HEK293T (cell line): Measurements from ENCODE around the gene ATR.
"Not testable (repeated sequence)": the region's sequence is repeated elsewhere in the genome, so short reads cannot be mapped to it uniquely, and the experiment has no call there.

Experiments
- CTCF ChIA-PET: fragments of 350-600 bp; formaldehyde crosslinking; extraction: SDS; loops from one replicate; lab custom pipeline; 2021; ENCODE audit warnings: antibody characterized with exemption, inconsistent platforms; lab: Yijun Ruan, JAX
- POLR2A ChIA-PET: fragments of 350-600 bp; formaldehyde crosslinking; extraction: SDS; loops from one replicate; lab custom pipeline; 2020; ENCODE audit warnings: antibody characterized with exemption, inconsistent platforms; lab: Yijun Ruan, JAX
- DNase-seq: peaks from one replicate; pipeline ENCODE4 v3.0.0; 2012; ENCODE audit warnings: mixed read lengths; ENCODE audit errors: extremely low spot score
- ARNT ChIP-seq: fragments of 450-650 bp; IDR thresholded peaks from 2 replicates; pipeline ENCODE4 v1.6.1; 2017; ENCODE audit warnings: mild to moderate bottlenecking
- BHLHE40 ChIP-seq: fragments of 450-650 bp; IDR thresholded peaks from 2 replicates; pipeline ENCODE4 v1.6.1; 2016; ENCODE audit warnings: mild to moderate bottlenecking, moderate library complexity, borderline replicate concordance
- CTBP1 ChIP-seq: fragments of 450-650 bp; IDR thresholded peaks from 2 replicates; pipeline ENCODE4 v1.6.1; 2016; ENCODE audit warnings: borderline replicate concordance
- ELF4 ChIP-seq: fragments of 450-650 bp; IDR thresholded peaks from 2 replicates; pipeline ENCODE4 v1.6.1; 2017; ENCODE audit warnings: antibody characterized with exemption
- FOXA1 ChIP-seq: fragments of 450-650 bp; IDR thresholded peaks from 2 replicates; pipeline ENCODE4 v1.6.1; 2016; ENCODE audit warnings: mild to moderate bottlenecking
- FOXK2 ChIP-seq: fragments of 450-650 bp; IDR thresholded peaks from 2 replicates; pipeline ENCODE4 v1.6.1; 2016; ENCODE audit warnings: mild to moderate bottlenecking
- FOXM1 ChIP-seq: fragments of 450-650 bp; IDR thresholded peaks from 2 replicates; pipeline ENCODE4 v1.6.1; 2017; ENCODE audit warnings: mild to moderate bottlenecking, borderline replicate concordance
- HDGF ChIP-seq: fragments of 450-650 bp; IDR thresholded peaks from 2 replicates; pipeline ENCODE4 v1.6.1; 2017; ENCODE audit warnings: antibody characterized with exemption, borderline replicate concordance
- L3MBTL2 ChIP-seq: fragments of 450-650 bp; conservative IDR thresholded peaks from 2 replicates; pipeline ENCODE4 v1.6.1; 2016; ENCODE audit warnings: mild to moderate bottlenecking
- LEF1 ChIP-seq: fragments of 450-650 bp; IDR thresholded peaks from 2 replicates; pipeline ENCODE4 v1.6.1; 2017; ENCODE audit warnings: mild to moderate bottlenecking, borderline replicate concordance
- NFRKB ChIP-seq: fragments of 450-650 bp; IDR thresholded peaks from 2 replicates; pipeline ENCODE4 v1.6.1; 2016; ENCODE audit warnings: mild to moderate bottlenecking, moderate library complexity
- SP1 ChIP-seq: fragments of 450-650 bp; IDR thresholded peaks from 2 replicates; pipeline ENCODE4 v1.6.1; 2017
- SUZ12 ChIP-seq: fragments of 450-650 bp; IDR thresholded peaks from 2 replicates; pipeline ENCODE4 v1.6.1; 2016; ENCODE audit warnings: mild to moderate bottlenecking
- TARDBP ChIP-seq: fragments of 450-650 bp; IDR thresholded peaks from 2 replicates; pipeline ENCODE4 v1.6.1; 2016
- ZNF384 ChIP-seq: fragments of 450-650 bp; IDR thresholded peaks from 2 replicates; pipeline ENCODE4 v1.6.1; 2016
- TF ChIP-seq, protein P1 (sequence below): fragments of 450-650 bp; IDR thresholded peaks from 2 replicates; pipeline ENCODE4 v1.6.1; 2016

Gene ATR

DNA sequence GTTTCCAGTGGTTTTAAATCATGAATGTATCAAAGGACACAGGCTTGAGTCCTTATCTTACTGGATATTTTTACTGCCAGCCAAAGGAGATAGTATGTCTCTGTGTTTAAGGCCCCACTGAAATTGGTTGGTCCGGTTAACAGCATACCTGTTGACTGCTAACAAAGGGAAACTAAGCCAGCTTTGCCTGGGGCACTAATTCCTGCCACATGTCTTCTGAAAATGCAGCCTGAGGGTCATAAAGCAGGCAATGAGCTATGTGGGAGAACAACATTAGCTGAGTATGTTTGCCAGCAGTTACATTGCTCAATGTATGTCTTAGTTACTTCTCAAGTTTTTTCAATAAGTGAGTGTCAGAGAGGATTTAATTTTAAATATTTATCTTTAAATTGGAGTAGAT lies 30.1 kb upstream of the ATR start:
- DNase-seq, result no peak
- TF ChIP-seq ARNT (no peak), HDGF (no peak), ZNF384 (no peak), TARDBP (no peak), SUZ12 (no peak), FOXK2 (no peak), BHLHE40 (no peak), FOXM1 (no peak), CTBP1 (no peak), SP1 (no peak), LEF1 (no peak), ELF4 (no peak), L3MBTL2 (no peak), NFRKB (no peak), FOXA1 (no peak)
- TF ChIP-seq, protein P1, sequence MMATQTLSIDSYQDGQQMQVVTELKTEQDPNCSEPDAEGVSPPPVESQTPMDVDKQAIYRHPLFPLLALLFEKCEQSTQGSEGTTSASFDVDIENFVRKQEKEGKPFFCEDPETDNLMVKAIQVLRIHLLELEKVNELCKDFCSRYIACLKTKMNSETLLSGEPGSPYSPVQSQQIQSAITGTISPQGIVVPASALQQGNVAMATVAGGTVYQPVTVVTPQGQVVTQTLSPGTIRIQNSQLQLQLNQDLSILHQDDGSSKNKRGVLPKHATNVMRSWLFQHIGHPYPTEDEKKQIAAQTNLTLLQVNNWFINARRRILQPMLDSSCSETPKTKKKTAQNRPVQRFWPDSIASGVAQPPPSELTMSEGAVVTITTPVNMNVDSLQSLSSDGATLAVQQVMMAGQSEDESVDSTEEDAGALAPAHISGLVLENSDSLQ, result no peak
- ChIA-PET CTCF (no interaction called here), POLR2A (interaction anchor here (1.1 to 1.6 kb wide), 3 partner anchors 10 to 16 kb away, joined by 4 to 6 read pairs (median 4); partner anchors contain the start of gene PLS1)

DNA sequence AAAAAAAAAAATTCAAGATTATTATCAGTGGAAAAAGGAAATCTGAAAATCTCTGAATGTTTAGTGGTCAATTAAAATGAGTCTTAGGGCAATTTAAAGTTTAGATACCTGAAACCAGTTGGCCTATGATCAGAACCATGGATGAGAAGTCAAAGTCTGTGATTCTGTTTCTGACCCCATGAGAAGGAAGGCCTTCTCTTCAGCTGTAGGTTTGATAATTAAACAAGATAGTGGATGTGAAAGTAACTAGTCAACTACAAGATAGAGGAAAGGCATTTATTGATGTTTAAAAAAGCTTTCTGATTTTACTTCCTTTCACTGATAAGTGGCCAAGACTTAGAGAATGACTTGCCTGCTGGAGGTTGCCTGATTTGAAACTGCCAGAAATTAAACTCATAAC lies 26.4 kb upstream of the ATR start:
- DNase-seq, result no peak
- CTCF ChIA-PET, result no interaction called here
- TF ChIP-seq ARNT, result no peak
- TF ChIP-seq ELF4, result no peak
- TF ChIP-seq FOXK2, result no peak
- TF ChIP-seq LEF1, result no peak
- no peak for TF ChIP-seq FOXM1
- no peak for TF ChIP-seq HDGF
- TF ChIP-seq TARDBP, result no peak
- no peak for TF ChIP-seq ZNF384
- TF ChIP-seq SUZ12, result no peak
- TF ChIP-seq L3MBTL2, result no peak
- TF ChIP-seq, protein P1, result no peak
- TF ChIP-seq SP1, result no peak
- no peak for TF ChIP-seq BHLHE40
- TF ChIP-seq CTBP1, result no peak
- no peak for TF ChIP-seq NFRKB
- no peak for TF ChIP-seq FOXA1
- POLR2A ChIA-PET, result no interaction called here

GRCh38 chr3:142603386-142603705 lies 24.8 kb upstream of the ATR start:
- CTCF ChIA-PET, DNase-seq: not testable (repeated sequence)
- POLR2A ChIA-PET, result interaction anchor here (1.0 kb wide), 1 partner anchor 120 kb away, joined by 3 read pairs; the partner anchor contains the start of gene TRPC1

DNA sequence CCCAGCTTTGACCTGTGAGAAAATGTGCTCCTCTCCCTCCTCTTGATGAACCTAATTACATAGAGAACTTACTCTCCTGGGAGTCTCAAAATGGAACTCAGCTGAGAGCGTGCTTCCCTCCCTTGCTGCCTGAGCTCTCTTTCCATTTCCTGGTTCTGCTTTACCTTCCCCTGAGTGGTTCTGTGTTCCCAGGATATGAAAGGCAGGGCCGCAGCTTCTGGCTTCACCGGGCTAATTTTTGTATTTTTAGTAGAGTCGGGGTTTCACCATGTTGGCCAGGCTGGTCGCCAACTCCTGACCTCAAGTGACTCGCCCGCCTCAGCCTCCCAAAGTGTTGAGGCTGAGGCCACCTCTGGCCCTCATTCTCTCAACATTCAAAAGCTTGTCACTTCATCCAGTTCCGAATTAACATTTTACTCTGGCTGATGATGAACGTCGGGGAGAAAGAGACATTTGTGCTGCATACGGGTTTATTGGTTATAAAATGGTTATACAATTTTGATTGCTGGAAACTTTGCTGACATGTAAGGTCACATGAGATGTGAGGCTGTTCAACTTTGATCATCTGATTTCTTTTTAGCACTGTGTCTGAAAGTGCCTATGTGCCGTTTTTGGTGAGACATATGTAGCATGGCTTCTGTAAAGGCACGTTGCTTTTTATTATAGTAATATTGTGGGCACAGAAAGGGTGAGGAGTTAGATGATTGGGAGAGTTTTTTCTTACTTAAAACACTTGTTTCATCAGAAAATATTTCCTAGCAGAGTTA lies 24.3 kb upstream of the ATR start:
- POLR2A ChIA-PET, result interaction anchor here (1.0 kb wide), 1 partner anchor 121 kb away, joined by 3 read pairs; the partner anchor contains the start of gene TRPC1
- TF ChIP-seq CTBP1 (no peak), HDGF (no peak), TARDBP (no peak), L3MBTL2 (no peak), LEF1 (no peak), FOXK2 (no peak), ELF4 (no peak), BHLHE40 (no peak), FOXM1 (no peak), ARNT (no peak), FOXA1 (no peak), SUZ12 (no peak), NFRKB (no peak), ZNF384 (no peak), SP1 (no peak)
- TF ChIP-seq, protein P1, result no peak
- no peak for DNase-seq
- CTCF ChIA-PET, result no interaction called here

DNA sequence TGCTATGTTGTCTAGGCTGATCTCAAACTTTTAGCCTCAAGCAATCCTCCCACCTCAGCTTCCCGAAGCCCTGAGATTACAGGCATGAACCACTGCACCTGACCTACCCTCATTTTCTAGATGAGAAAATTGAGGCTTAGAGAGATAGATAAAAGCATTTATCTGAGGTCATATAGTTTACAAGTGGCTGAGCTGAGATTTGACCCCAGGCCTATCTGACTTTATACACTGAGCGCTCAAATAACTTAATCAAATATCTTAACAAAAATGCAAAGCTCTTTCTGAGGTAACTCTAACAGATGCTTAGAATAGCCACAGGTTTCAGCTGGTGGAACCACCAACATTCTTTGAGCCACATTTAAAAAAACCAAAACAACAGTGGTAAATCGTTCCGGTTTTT lies 23.2 kb upstream of the ATR start:
- ChIA-PET CTCF (no interaction called here), POLR2A (interaction anchor here (1.1 kb wide), 1 partner anchor 399 kb away, joined by 4 read pairs; the partner anchor contains the start of gene U2SURP)
- no peak for TF ChIP-seq ELF4
- no peak for TF ChIP-seq FOXK2
- TF ChIP-seq HDGF, result no peak
- no peak for TF ChIP-seq FOXM1
- TF ChIP-seq ZNF384, result no peak
- no peak for TF ChIP-seq NFRKB
- TF ChIP-seq ARNT, result no peak
- TF ChIP-seq, protein P1, result no peak
- TF ChIP-seq FOXA1, result no peak
- TF ChIP-seq L3MBTL2, result no peak
- no peak for DNase-seq
